HepG2 (cell line): Measurements from ENCODE around the gene UNC5C. TPM values are rescaled to one million over a fixed set of nuclear protein-coding genes. Genes with fewer than 3 reads are reported as not detected.

Experiments used
- ATAC-seq: fragments of 200-7000 bp; cut with Tn5 transposase; 3 replicates; pipeline ENCODE4 v1.9.1; 2020; ENCODE audit warnings: mild to moderate bottlenecking, moderate library complexity
- BruUV-seq: library from RNA; stranded (reverse); fragments of 400-500 nt; replicated peaks from 2 replicates; lab custom pipeline; 2021; lab: Mats Ljungman, UMichigan
- CTCF ChIA-PET: fragments of 300-600 bp; formaldehyde crosslinking; extraction: SDS; loops from one replicate; lab custom pipeline; 2021; ENCODE audit warnings: low total read pairs, inconsistent platforms, low intra/inter-chr PET ratio; lab: Yijun Ruan, JAX
- POLR2A ChIA-PET: fragments of 350-600 bp; sonication (Branson Sonifier 250); formaldehyde crosslinking; loops from one replicate; lab custom pipeline; 2020; ENCODE audit warnings: antibody characterized with exemption, inconsistent platforms; lab: Yijun Ruan, JAX
- DNase-seq: peaks from one replicate; pipeline ENCODE4 v3.0.0-alpha.2; 2015; ENCODE audit warnings: low spot score
- FAIRE-seq: peaks from 3 replicates; lab custom pipeline; 2011; peaks lifted over from hg19 to GRCh38; lab: Jason Lieb, UNC
- H2AFZ ChIP-seq: one replicate; pipeline ENCODE4 v1.6.1; 2011; ENCODE audit warnings: low read length, inconsistent platforms
- H3K27ac ChIP-seq: fragments of 300-600 bp; 3 replicates; pipeline ENCODE4 v1.8.0; 2011; ENCODE audit warnings: mixed run types, mild to moderate bottlenecking, mixed read lengths, low read length, inconsistent platforms; ENCODE audit not compliant: insufficient read depth; ENCODE audit errors: extremely low read length
- H3K27me3 ChIP-seq, 2 experiments: fragments of 200-600 bp in 1 of 2; 2 replicates in 1 of 2; 3 replicates in 1 of 2; pipeline versions ENCODE4 v1.6.0 to v1.8.0; 2011; ENCODE audit warnings: low read length in 2 of 2, mild to moderate bottlenecking in 2 of 2, moderate library complexity in 2 of 2, inconsistent platforms in 1 of 2; ENCODE audit not compliant: insufficient read depth in 2 of 2, control insufficient read depth in 1 of 2
- H3K36me3 ChIP-seq, 2 experiments: fragments of 200-600 bp in 1 of 2; replicated peaks in 1 of 2; 2 replicates in 1 of 2; 3 replicates in 1 of 2; pipeline versions ENCODE4 v1.5.1 to v1.8.0; 2011; ENCODE audit warnings: low read length in 2 of 2, inconsistent platforms in 1 of 2; ENCODE audit not compliant: insufficient read depth in 2 of 2, control insufficient read depth in 1 of 2
- H3K4me1 ChIP-seq: 2 replicates; pipeline ENCODE4 v1.5.1; 2012; ENCODE audit warnings: low read length, inconsistent platforms; ENCODE audit not compliant: insufficient read depth
- H3K4me2 ChIP-seq: 2 replicates; pipeline ENCODE4 v1.6.0; 2011; ENCODE audit warnings: low read depth, low read length, inconsistent platforms
- H3K4me3 ChIP-seq, 3 experiments: fragments of 200-600 bp in 1 of 3; sonication (generic), shearing (Covaris generic) in 1 of 3; replicated peaks in 1 of 3; 2 replicates each; pipeline ENCODE4 v1.5.1; 2011 to 2016; ENCODE audit warnings: low read length in 3 of 3, inconsistent platforms in 2 of 3, low read depth in 2 of 3, mild to moderate bottlenecking in 2 of 3, control low read depth in 1 of 3, mixed read lengths in 1 of 3; ENCODE audit not compliant: insufficient read depth in 1 of 3
- H3K79me2 ChIP-seq: one replicate; pipeline ENCODE4 v1.6.1; 2011; ENCODE audit warnings: low read length, inconsistent platforms; ENCODE audit not compliant: insufficient read depth
- H3K9ac ChIP-seq: 2 replicates; pipeline ENCODE4 v1.6.0; 2011; ENCODE audit warnings: mild to moderate bottlenecking, low read depth, low read length, inconsistent platforms; ENCODE audit not compliant: insufficient read depth
- H3K9me3 ChIP-seq: 2 replicates; pipeline ENCODE4 v1.5.1; 2012; ENCODE audit warnings: mild to moderate bottlenecking, low read length
- H4K20me1 ChIP-seq: 2 replicates; pipeline ENCODE4 v1.6.0; 2011; ENCODE audit warnings: inconsistent platforms, mild to moderate bottlenecking, low read length, moderate library complexity; ENCODE audit not compliant: insufficient read depth
- BRD4 ChIP-seq: sonication (generic); formaldehyde crosslinking; IDR thresholded peaks from 2 replicates; pipeline ENCODE4 v1.4.0; 2020; ENCODE audit warnings: missing genetic modification reagents
- FOSL2 ChIP-seq: sonication (generic); formaldehyde crosslinking; IDR thresholded peaks from 2 replicates; pipeline ENCODE4 v1.4.0; 2020; ENCODE audit warnings: missing genetic modification reagents
- HHEX ChIP-seq: IDR thresholded peaks from 2 replicates; pipeline ENCODE4 v1.6.1; 2016; ENCODE audit warnings: control low read depth
- KDM2A ChIP-seq: sonication (generic); formaldehyde crosslinking; IDR thresholded peaks from 2 replicates; pipeline ENCODE4 v1.4.0; 2020; ENCODE audit warnings: low read depth, missing genetic modification reagents, borderline replicate concordance
- SMAD1 ChIP-seq: sonication (generic); formaldehyde crosslinking; IDR thresholded peaks from 2 replicates; pipeline ENCODE4 v1.4.0; 2020; ENCODE audit warnings: missing genetic modification reagents, low read depth, mild to moderate bottlenecking, borderline replicate concordance
- SOX13 ChIP-seq, 3 experiments: fragments of 450-650 bp in 1 of 3; sonication (generic) in 1 of 3; formaldehyde crosslinking in 1 of 3; IDR thresholded peaks in 2 of 3; conservative IDR thresholded peaks in 1 of 3; 2 replicates each; pipeline versions ENCODE4 v1.5.0 to v1.6.1; 2016 to 2020; ENCODE audit warnings: antibody characterized with exemption in 1 of 3, mild to moderate bottlenecking in 1 of 3, missing compliant biosample characterization in 1 of 3, missing genetic modification reagents in 1 of 3, moderate library complexity in 1 of 3
- TCF7L2 ChIP-seq: IDR thresholded peaks from 2 replicates; pipeline ENCODE4 v1.6.1; 2011; ENCODE audit warnings: mild to moderate bottlenecking, low read depth, low read length, moderate library complexity
- TEF ChIP-seq: sonication (generic); formaldehyde crosslinking; IDR thresholded peaks from 2 replicates; pipeline ENCODE4 v1.5.0; 2020; ENCODE audit warnings: missing genetic modification reagents
- ZNF207 ChIP-seq: fragments of 450-650 bp; IDR thresholded peaks from 2 replicates; pipeline ENCODE4 v1.6.1; 2016; ENCODE audit warnings: antibody characterized with exemption, borderline replicate concordance
- ZNF414 ChIP-seq: sonication (generic); formaldehyde crosslinking; IDR thresholded peaks from 2 replicates; pipeline ENCODE4 v1.5.0; 2020; ENCODE audit warnings: missing genetic modification reagents
- WGBS: methylation state at CpG from one replicate; pipeline ENCODE4 v1.1.6; 2017; ENCODE audit warnings: low lambda C conversion rate; 5-methylcytosine and 5-hydroxymethylcytosine counted together
- in situ Hi-C: cut with HindIII; loops from 2 replicates; pipeline ENCODE4 v1.10.0; 2017; ENCODE audit warnings: low pct_unique_long_range_greater_than_20kb; ENCODE audit not compliant: extremely low pct_ligation_motif_present
- intact Hi-C: fragments of 100-400 bp; cut with micrococcal nuclease; formaldehyde crosslinking; loops from one replicate; pipeline ENCODE4 v1.10.0; 2022; ENCODE audit not compliant: unreplicated experiment
- polyA plus RNA-seq, 8 experiments: library from polyadenylated mRNA; depleted of rRNA in 3 of 8; stranded (reverse) in 7 of 8; unstranded in 1 of 8; fragments of >200 nt; fragmentation: Illumina TruSeq in 4 of 8; extraction: Trizol in 4 of 8; gene quantifications; 2 replicates each; pipeline versions ENCODE4 v1.2.1 to v1.2.3, GENCODE V29; 2011 to 2016; ENCODE audit warnings: low read depth in 4 of 8, missing spikeins in 1 of 8, mixed read lengths in 1 of 8; ENCODE audit not compliant: insufficient read depth in 1 of 8
- total RNA-seq, 5 experiments: library from RNA; depleted of rRNA; stranded (reverse); fragments of >200 nt; fragmentation: Illumina TruSeq; extraction: Trizol; gene quantifications; 2 replicates each; pipeline ENCODE4 v1.2.3, GENCODE V29; 2016; ENCODE audit warnings: low read depth in 1 of 5
- TF ChIP-seq, protein P1 (sequence below): sonication (generic); formaldehyde crosslinking; IDR thresholded peaks from 2 replicates; pipeline ENCODE4 v1.4.0; 2020; ENCODE audit warnings: mild to moderate bottlenecking, missing genetic modification reagents, borderline replicate concordance
- TF ChIP-seq, protein P2 (sequence below): sonication (generic); formaldehyde crosslinking; IDR thresholded peaks from 2 replicates; pipeline ENCODE4 v1.9.0; 2021; ENCODE audit warnings: missing genetic modification reagents, borderline replicate concordance

The UNC5C gene
- total and polyA plus RNA-seq, 2 of the 13 experiments (the other 11 are each of a cell fraction or from before 2014, with no cell fraction given): not detected

DNA sequence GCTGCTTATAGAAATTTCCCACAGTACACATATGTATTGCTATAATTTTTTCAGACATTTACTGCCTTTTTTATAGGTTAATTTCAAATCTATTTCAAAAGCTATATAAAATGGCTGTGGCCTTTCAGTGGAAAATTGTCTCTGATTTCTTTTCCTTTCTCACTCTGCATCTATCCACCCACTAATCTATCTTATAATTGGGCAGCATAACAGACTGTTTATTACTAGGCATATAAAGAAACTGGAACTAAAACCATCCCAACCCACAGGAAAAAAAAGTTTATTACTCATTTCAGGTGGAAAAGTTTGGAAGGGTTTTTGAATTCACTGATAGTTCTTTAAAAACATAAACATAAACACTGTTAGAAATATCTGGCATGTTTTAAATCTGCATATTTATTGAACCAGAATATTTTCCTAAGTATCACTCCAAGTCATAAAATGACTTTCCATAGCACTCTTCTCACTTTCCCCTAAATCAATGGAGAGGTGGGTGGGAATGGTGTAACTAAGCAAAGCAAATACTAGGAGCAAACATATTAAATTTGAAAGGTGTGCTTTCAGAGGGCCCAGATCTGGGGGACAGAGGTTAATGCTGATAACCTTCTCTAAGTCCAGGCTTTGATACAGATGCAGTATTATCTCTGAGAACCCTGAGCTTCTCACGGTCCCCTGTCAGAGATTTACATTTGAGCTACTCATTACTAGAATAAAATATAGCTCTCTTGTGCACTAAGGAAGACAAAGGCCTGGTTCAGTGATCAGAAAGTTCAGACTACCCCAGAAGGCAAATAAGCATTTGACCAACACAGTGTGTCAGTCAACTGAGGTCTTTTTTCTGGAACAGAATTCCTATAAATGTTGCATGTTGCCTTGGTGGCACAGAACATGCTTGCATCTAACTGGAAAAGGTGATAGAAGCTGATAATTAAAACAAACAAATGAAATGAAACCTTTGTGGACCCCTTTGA is 328.3 kb downstream of the UNC5C start (continued):
- TF ChIP-seq SOX13 (IDR thresholded peaks at IDR 0.05): peak; percentile 14; the same call in 1 of the 2 replicates
- peak in 1 of 2 experiments; percentile 56; a peak in 2 of 4 replicates for TF ChIP-seq SOX13 (CRISPR knock-in tag; conservative IDR thresholded peaks at IDR 0.05 in 1 of 2, IDR thresholded peaks at IDR 0.05 in 1 of 2)
- TF ChIP-seq, protein P1, sequence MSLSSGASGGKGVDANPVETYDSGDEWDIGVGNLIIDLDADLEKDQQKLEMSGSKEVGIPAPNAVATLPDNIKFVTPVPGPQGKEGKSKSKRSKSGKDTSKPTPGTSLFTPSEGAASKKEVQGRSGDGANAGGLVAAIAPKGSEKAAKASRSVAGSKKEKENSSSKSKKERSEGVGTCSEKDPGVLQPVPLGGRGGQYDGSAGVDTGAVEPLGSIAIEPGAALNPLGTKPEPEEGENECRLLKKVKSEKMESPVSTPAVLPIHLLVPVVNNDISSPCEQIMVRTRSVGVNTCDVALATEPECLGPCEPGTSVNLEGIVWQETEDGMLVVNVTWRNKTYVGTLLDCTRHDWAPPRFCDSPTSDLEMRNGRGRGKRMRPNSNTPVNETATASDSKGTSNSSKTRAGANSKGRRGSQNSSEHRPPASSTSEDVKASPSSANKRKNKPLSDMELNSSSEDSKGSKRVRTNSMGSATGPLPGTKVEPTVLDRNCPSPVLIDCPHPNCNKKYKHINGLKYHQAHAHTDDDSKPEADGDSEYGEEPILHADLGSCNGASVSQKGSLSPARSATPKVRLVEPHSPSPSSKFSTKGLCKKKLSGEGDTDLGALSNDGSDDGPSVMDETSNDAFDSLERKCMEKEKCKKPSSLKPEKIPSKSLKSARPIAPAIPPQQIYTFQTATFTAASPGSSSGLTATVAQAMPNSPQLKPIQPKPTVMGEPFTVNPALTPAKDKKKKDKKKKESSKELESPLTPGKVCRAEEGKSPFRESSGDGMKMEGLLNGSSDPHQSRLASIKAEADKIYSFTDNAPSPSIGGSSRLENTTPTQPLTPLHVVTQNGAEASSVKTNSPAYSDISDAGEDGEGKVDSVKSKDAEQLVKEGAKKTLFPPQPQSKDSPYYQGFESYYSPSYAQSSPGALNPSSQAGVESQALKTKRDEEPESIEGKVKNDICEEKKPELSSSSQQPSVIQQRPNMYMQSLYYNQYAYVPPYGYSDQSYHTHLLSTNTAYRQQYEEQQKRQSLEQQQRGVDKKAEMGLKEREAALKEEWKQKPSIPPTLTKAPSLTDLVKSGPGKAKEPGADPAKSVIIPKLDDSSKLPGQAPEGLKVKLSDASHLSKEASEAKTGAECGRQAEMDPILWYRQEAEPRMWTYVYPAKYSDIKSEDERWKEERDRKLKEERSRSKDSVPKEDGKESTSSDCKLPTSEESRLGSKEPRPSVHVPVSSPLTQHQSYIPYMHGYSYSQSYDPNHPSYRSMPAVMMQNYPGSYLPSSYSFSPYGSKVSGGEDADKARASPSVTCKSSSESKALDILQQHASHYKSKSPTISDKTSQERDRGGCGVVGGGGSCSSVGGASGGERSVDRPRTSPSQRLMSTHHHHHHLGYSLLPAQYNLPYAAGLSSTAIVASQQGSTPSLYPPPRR: peak; percentile 98
- peak; percentile 69 for TF ChIP-seq TCF7L2
- TF ChIP-seq HHEX (CRISPR knock-in tag): peak; percentile 73
- no peak for TF ChIP-seq BRD4 (CRISPR knock-in tag)

GRCh38 chr4:95219109-95219508 is 329.7 kb downstream of the UNC5C start:
- POLR2A ChIA-PET: no interaction called here
- DNase-seq (no peak), FAIRE-seq (no peak), ATAC-seq (no peak)
- Histone ChIP-seq H3K4me3 (no peak overlapping the region), H3K27me3 (peaks cover 0 to 15% of the 10 kb centered on the region in 2 experiments; a peak in 2 of 5 replicates), H3K79me2 (no peaks in the 10 kb centered on the region), H3K4me2 (no peak overlapping the region), H2AFZ (no peak overlapping the region), H3K4me1 (peaks cover 18% of the 10 kb centered on the region), H3K9ac (no peak overlapping the region), H3K36me3 (no peaks in the 10 kb centered on the region), H4K20me1 (no peaks in the 10 kb centered on the region), H3K27ac (no peak overlapping the region), H3K9me3 (no peaks in the 10 kb centered on the region)
- WGBS: 41% methylated on average over 5 of the region's 5 CpGs
- CTCF ChIA-PET: no interaction called here
- in situ Hi-C loops (no loop called here), intact Hi-C loops (no loop called here)
- BruUV-seq: no TSS peak
- TF ChIP-seq SMAD1 (CRISPR knock-in tag) (no peak), FOSL2 (CRISPR knock-in tag) (no peak), KDM2A (CRISPR knock-in tag) (no peak), ZNF414 (CRISPR knock-in tag) (no peak), TEF (CRISPR knock-in tag) (no peak), ZNF207 (no peak)
- TF ChIP-seq, protein P2, sequence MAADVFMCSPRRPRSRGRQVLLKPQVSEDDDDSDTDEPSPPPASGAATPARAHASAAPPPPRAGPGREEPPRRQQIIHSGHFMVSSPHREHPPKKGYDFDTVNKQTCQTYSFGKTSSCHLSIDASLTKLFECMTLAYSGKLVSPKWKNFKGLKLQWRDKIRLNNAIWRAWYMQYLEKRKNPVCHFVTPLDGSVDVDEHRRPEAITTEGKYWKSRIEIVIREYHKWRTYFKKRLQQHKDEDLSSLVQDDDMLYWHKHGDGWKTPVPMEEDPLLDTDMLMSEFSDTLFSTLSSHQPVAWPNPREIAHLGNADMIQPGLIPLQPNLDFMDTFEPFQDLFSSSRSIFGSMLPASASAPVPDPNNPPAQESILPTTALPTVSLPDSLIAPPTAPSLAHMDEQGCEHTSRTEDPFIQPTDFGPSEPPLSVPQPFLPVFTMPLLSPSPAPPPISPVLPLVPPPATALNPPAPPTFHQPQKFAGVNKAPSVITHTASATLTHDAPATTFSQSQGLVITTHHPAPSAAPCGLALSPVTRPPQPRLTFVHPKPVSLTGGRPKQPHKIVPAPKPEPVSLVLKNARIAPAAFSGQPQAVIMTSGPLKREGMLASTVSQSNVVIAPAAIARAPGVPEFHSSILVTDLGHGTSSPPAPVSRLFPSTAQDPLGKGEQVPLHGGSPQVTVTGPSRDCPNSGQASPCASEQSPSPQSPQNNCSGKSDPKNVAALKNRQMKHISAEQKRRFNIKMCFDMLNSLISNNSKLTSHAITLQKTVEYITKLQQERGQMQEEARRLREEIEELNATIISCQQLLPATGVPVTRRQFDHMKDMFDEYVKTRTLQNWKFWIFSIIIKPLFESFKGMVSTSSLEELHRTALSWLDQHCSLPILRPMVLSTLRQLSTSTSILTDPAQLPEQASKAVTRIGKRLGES (CRISPR knock-in tag): no peak
